NCI-H1930 (cell line): Measurements from ENCODE around the gene NELL2.

Experiments used
- DNase-seq, 2 experiments: peaks; one replicate each; lab custom pipeline; 2025; lab: John Stamatoyannopoulos, UW

Gene NELL2

DNA sequence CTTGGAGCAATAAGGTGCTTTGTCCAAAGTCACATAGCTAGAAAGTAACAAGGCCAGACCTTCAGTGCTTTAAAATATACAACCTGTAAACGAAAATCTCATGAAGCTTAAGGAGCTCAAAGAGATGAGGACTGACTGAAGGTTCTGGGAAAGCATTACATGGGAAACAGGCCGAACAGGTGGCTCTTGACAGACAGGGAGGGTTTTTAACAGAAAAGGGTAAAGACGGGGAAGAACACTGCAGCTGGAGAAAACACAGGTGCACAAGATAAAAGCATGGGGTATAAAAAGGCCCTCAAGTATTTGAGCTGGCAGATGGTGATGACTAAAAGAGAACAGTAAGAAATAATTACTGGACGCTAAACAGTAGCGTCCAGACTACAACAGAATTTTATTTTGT is 257.2 kb downstream of the NELL2 start:
- DNase-seq, result peak in 1 of 2 experiments; percentile 52

- DNase-seq, result no peak
Observed at GRCh38 chr12:44616402-44616801, 259.7 kb downstream of the NELL2 start.

GRCh38 chr12:44611538-44611937 is 264.6 kb downstream of the NELL2 start:
- no peak for DNase-seq

DNA sequence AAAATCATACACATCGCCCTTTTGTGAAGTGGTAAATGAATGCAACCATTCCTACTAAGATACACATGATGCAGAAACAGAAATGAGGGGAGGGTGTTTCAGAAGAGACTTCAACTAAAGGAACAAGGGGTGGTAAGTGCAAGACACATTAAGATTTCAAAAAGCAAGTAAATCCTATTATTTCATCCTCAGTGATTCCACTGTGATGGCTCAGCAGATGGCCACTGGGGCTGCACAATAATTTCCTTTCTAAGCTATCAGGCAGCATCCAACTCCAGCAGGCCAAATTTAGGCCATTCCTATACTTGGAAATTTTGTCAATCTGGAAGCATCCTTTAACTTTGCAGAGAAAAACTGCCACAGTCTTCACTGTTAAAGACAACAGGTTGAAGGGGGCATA is 272.4 kb downstream of the NELL2 start:
- no peak for DNase-seq

- no peak for DNase-seq
Observed at GRCh38 chr12:44592626-44593025, 283.5 kb downstream of the NELL2 start.

DNA sequence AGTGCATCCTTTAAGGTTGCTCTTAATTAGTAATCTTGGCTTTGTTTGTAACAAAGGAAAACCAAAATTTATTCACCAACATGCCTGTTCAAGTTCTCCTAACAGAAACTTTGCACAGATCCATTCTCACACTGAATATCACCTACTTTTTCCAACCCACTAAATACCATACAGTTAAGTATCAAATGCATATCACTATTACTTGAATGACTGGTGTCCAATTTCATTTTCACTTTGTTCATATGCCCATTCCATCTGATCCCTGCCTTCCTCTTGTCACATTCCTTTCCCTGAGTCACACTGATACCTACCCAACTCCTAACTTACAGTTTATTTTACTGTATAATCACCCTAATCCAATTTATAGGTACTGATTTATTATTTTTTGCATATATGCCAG is 286.4 kb downstream of the NELL2 start:
- DNase-seq, result no peak

DNA sequence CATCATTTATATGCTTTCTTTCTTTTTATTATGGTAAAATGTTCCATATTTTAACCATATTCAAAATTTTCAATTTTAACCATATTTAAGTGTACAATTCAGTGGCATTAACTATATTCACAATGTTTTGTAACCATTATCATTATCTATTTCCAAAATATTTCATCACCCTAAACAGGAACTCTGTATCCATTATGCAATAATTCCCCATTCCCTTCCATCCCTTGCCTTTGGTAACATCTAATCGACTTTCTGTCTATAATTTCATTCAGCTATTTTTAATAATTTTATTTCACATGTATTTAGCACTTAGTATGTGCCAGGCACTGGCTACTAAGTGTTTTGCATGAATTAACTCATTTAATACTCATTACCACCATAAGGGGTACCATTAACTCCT is 287.5 kb downstream of the NELL2 start:
- DNase-seq, result no peak

DNA sequence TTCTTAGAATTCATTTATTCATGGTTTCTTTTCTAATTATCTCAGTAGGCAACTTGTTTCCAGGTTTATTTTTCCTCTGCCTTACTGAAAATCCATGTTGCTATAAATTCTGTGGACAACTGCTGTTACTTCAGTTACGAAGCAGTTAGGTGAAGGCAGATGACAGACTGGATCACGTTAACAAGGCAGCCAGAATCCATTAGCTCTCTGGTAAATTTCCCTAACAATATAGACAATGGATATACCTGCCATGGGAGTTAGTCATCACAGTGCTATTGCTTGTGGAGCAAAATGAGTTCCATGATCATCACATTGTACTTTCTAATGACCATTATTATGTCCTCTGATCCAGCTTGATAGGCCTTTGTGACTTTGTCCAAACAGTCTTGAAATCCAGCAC is 291.5 kb downstream of the NELL2 start:
- DNase-seq, result peak; percentile 91 to 96

DNA sequence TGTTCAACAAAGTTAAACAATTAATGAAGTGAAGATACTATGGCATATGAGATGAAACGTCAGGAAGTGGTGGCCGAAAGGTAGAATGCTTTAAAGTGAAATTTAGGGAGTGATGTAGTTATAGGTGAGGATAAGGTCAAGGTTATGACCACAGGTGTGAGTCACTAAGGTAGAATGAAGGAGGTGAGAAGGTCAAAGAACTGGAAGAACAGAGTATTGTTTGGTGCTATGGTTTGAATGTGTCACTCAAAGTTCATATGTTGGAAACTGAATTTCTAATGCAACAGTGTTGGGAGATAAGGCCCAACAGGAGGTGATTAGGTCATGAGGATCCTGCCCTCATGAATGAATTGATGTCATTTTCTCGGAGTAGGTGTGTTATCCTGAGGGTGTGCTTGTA is 293.6 kb downstream of the NELL2 start:
- no peak for DNase-seq

DNA sequence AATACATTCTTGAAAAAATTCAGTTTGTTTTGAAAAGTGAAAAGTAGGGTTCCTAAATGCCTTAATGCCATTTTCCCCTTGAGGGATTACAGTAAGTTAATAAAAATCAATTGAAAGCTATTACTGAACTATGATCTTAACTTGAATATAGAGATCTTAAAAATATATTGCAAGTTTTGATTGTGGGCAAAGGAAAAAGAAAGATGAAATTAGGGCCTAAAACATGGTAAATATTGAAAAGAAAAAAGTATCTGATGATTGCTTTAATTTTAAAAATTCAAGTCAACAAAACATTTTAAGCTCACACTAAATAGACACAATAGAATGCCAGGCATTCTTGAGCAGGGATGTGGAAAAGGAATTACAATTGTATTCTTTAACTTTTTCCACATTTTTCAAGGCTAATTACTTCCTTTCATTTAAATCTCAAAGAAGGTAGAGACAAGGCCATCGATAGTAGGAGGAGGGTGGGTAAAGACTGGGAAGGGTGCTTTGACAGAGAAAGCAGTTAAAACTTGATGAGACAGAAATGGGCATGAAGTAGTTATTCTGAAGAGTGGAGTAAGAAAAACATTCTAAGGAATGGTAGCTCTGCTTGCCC is 294.4 kb downstream of the NELL2 start:
- DNase-seq, result no peak

- DNase-seq, result no peak
Observed at GRCh38 chr12:44574586-44574985, 301.5 kb downstream of the NELL2 start.

- no peak for DNase-seq
Observed at GRCh38 chr12:44573723-44574122, 302.4 kb downstream of the NELL2 start.

DNA sequence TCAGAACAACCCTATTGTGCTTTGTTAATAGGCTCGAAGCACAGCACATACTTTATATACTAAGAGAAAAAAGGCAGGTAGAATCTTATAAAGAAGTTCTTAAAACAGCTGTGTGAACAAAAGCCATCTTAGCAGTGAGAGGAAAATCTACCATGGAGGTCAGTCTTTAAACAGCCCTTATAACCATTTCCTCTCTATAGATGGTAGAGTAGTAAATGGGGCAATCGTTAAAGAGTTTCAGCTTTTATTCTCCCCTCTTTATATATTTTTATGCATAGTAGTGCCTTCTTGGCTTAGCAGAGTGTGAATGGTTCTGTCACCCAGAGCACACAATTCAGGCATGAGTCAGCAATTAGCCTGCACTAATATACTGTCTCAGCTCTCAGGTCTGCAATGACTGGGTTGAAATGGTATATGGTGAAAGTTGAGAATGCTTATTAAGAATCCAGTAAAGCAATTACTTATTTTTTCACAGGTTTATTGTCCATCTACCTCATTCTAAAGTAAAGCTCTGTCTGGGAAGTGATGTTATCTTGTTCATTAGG is 305.0 kb downstream of the NELL2 start:
- DNase-seq, result peak in 1 of 2 experiments; percentile 48

- DNase-seq, result no peak
Observed at GRCh38 chr12:44570036-44570583, 306.0 kb downstream of the NELL2 start.

- DNase-seq, result no peak
Observed at GRCh38 chr12:44565163-44565562, 311.0 kb downstream of the NELL2 start.

DNA sequence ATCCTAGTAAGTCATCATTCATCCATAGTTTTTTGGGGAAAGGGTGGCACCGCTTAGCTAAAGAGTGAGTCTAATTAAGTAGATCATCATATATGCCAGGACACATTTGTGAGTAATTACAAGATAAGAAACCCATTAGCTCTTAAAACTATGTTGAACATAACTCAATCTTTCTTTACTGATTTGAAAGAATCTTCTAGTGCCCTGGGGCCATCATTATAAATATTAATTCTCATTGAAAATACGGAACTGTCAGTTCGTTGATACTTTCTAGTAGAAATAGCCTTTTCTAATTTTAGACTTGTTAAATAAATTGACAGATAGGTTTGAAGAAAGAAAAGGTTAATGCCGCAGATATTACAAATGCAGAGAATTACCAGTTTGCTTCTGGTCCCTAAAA is 312.6 kb downstream of the NELL2 start:
- no peak for DNase-seq

- DNase-seq, result no peak
Observed at GRCh38 chr12:44558340-44559100, 317.6 kb downstream of the NELL2 start.

DNA sequence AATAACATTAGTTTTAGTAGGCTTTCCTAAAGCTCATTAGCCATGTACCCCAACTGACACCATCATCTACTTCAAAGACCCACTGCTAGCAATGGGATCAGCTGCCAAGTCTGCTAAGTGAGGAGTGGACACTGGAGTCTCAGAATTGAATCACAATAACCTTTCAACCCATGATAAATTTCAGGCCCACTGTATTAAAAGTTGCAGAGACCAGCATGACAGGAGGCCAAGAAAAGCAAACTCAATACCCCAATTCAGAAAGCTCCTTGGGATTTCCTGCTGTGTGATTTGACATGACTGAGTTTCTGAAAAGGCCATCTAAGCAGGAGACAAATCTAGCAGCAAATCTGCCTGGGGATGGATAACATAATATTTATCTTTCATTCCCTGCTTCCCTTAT is 320.7 kb downstream of the NELL2 start:
- DNase-seq, result no peak

- no peak for DNase-seq
Observed at GRCh38 chr12:44551631-44552030, 324.5 kb downstream of the NELL2 start.

- no peak for DNase-seq
Observed at GRCh38 chr12:44550377-44550776, 325.7 kb downstream of the NELL2 start.

DNA sequence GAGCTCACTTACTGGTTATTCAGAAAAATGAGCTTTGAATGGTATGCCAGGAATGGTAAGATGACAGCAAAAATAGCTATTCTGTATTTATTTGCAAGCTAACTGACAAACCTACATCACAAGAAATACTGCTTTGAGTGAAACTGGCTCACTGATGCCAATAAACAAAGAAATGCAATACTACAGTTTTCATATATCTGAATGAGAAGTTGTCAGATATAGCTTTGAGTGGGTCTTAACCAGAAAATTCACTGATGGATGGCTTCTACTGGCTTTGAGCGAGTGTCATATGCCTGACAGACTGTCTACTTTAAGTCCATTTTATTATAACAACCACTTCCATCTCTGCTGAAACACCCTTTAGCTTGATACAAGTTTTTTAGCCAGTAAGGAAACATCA is 330.1 kb downstream of the NELL2 start:
- DNase-seq, result no peak

- DNase-seq, result no peak
Observed at GRCh38 chr12:44544018-44544417, 332.1 kb downstream of the NELL2 start.

DNA sequence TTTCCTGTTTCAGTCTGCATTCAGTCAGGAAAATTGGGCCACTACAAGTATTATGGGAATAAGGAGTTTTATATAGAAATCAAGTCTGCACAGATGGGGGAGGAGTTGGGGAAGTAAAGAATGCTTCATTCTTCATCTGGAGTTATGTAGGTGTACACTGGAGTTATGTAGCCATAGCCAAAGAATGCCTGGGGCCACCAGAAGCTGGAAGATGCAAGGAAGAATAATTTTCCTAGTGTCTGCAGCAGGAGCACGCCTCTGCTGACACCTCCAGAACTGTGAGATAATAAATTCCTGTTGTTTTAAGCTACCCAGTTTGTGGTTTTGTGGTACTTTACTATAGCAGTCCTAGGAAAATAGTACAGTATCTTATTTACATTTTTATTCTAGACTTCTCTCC is 333.4 kb downstream of the NELL2 start:
- no peak for DNase-seq
